Hepatocyte (in vitro differentiated cells): Measurements from ENCODE around the gene TULP4. TPM values are rescaled to one million over a fixed set of nuclear protein-coding genes. Genes with fewer than 3 reads are reported as not detected.
"Not testable (repeated sequence)": the region's sequence is repeated elsewhere in the genome, so short reads cannot be mapped to it uniquely, and the experiment has no call there.

Source experiments
- DNase-seq: peaks from one replicate; pipeline ENCODE4 v3.0.0-alpha.2; 2016; ENCODE audit warnings: low spot score
- H2AFZ ChIP-seq: fragments of 200-600 bp; sonication (generic); 2 replicates; pipeline ENCODE4 v1.6.0; 2016; ENCODE audit warnings: antibody characterized with exemption, mild to moderate bottlenecking
- H3K27ac ChIP-seq: fragments of 200-600 bp; sonication (generic); 2 replicates; pipeline ENCODE4 v1.5.1; 2016; ENCODE audit warnings: mild to moderate bottlenecking
- H3K27me3 ChIP-seq: fragments of 200-600 bp; sonication (generic); 2 replicates; pipeline ENCODE4 v1.6.1; 2016
- H3K36me3 ChIP-seq: fragments of 200-600 bp; sonication (generic); replicated peaks from 2 replicates; pipeline ENCODE4 v1.5.1; 2016; ENCODE audit warnings: low read depth; ENCODE audit not compliant: insufficient read depth
- H3K4me1 ChIP-seq: fragments of 200-600 bp; sonication (generic); 2 replicates; pipeline ENCODE4 v1.5.1; 2016; ENCODE audit warnings: mild to moderate bottlenecking, moderate library complexity; ENCODE audit not compliant: insufficient read depth
- H3K4me2 ChIP-seq: fragments of 200-600 bp; sonication (generic); 2 replicates; pipeline ENCODE4 v1.6.0; 2016
- H3K4me3 ChIP-seq: fragments of 200-600 bp; sonication (generic); 2 replicates; pipeline ENCODE4 v1.5.1; 2016; ENCODE audit warnings: mild to moderate bottlenecking
- H3K79me2 ChIP-seq: fragments of 200-600 bp; sonication (generic); 2 replicates; pipeline ENCODE4 v1.6.0; 2017; ENCODE audit warnings: mild to moderate bottlenecking
- H3K9me2 ChIP-seq: fragments of 200-600 bp; sonication (generic); replicated peaks from 2 replicates; pipeline ENCODE4 v1.6.0; 2017; ENCODE audit warnings: mild to moderate bottlenecking; ENCODE audit not compliant: insufficient read depth
- H3K9me3 ChIP-seq: fragments of 200-600 bp; sonication (generic); 2 replicates; pipeline ENCODE4 v1.5.1; 2016; ENCODE audit warnings: low read depth, mild to moderate bottlenecking
- H4K20me1 ChIP-seq: fragments of 200-600 bp; sonication (generic); 2 replicates; pipeline ENCODE4 v1.6.0; 2016; ENCODE audit warnings: mild to moderate bottlenecking; ENCODE audit not compliant: insufficient read depth, poor library complexity, severe bottlenecking
- EZH2 ChIP-seq: fragments of 200-600 bp; sonication (generic); IDR thresholded peaks from 2 replicates; pipeline ENCODE4 v1.6.1; 2016; ENCODE audit warnings: antibody characterized with exemption, mild to moderate bottlenecking, borderline replicate concordance
- EZH2phosphoT487 ChIP-seq: fragments of 200-600 bp; sonication (generic); IDR thresholded peaks from one replicate; pipeline ENCODE4 v1.6.1; 2018; ENCODE audit warnings: antibody characterized with exemption, mild to moderate bottlenecking, low read depth, moderate library complexity; ENCODE audit not compliant: unreplicated experiment, severe bottlenecking
- WGBS: methylation state at CpG from one replicate; pipeline ENCODE4 v1.1.6; 2016; ENCODE audit warnings: low lambda C conversion rate; ENCODE audit errors: missing lambda C conversion rate; 5-methylcytosine and 5-hydroxymethylcytosine counted together
- polyA plus RNA-seq: library from polyadenylated mRNA; unstranded; fragments of >200 nt; fragmentation: Nextera tagmentation; extraction: Ambion mirVana; gene quantifications from 2 replicates; pipeline ENCODE4 v1.2.1, GENCODE V29; 2016
- total RNA-seq: library from RNA; depleted of rRNA; stranded (reverse); fragments of >200 nt; gene quantifications from 2 replicates; pipeline ENCODE4 v1.2.3, GENCODE V29; 2014
- TF ChIP-seq, protein P1 (sequence below): fragments of 200-600 bp; sonication (generic); IDR thresholded peaks from 2 replicates; pipeline ENCODE4 v1.5.1; 2016; ENCODE audit warnings: antibody characterized with exemption, mild to moderate bottlenecking; ENCODE audit not compliant: poor library complexity

The TULP4 gene
- total and polyA plus RNA-seq, 2 experiments from 2014 or later, result 30.1 to 129 TPM

DNA sequence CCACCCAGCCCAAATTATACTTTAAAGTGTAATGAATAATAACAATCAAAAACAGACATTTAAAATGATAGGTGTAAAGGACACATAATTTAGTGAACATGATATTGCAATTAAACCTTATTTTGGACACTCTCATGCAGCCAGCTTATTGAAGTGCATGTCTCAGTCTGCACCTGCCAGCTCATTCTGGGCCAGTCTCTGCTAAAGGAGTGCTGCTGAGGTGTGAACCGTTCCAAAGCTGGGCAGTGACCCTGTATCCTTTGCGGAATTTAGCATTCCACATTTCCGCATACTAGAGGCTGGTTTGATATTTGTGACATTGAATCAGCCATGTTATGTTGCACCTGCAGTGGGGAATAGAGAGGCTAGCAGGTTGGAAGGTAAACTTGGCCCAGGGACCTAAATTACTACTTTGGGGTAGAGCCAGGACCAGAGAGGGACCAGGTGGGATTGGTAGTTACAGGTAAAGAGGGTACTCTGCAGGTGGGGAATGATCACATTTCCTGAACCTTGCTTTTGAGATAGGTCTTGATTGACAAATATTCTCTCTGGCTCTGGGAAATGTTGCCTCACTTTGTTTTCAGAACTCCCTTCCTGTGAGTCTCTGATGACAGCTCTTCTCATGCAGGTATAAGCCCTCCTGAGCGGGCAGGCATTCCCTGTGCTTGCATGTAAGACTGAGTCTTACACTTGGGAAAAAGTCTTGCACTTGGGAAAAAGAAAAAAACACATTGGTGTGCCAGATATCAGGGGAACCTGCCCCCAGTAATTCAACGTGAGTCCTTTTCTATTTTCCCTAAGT is 26.2 kb downstream of the TULP4 start:
- peak overlapping the region; percentile 43 for H3K27ac ChIP-seq
- no peak for DNase-seq
- H3K4me1 ChIP-seq, result peaks cover 7% of the 10 kb centered on the region
- H3K4me2 ChIP-seq, result no peak overlapping the region
- no peaks in the 10 kb centered on the region for H4K20me1 ChIP-seq
- no peaks in the 10 kb centered on the region for H3K9me3 ChIP-seq
- no peaks in the 10 kb centered on the region for H3K36me3 ChIP-seq
- H3K9me2 ChIP-seq, result no peaks in the 10 kb centered on the region
- TF ChIP-seq, protein P1, sequence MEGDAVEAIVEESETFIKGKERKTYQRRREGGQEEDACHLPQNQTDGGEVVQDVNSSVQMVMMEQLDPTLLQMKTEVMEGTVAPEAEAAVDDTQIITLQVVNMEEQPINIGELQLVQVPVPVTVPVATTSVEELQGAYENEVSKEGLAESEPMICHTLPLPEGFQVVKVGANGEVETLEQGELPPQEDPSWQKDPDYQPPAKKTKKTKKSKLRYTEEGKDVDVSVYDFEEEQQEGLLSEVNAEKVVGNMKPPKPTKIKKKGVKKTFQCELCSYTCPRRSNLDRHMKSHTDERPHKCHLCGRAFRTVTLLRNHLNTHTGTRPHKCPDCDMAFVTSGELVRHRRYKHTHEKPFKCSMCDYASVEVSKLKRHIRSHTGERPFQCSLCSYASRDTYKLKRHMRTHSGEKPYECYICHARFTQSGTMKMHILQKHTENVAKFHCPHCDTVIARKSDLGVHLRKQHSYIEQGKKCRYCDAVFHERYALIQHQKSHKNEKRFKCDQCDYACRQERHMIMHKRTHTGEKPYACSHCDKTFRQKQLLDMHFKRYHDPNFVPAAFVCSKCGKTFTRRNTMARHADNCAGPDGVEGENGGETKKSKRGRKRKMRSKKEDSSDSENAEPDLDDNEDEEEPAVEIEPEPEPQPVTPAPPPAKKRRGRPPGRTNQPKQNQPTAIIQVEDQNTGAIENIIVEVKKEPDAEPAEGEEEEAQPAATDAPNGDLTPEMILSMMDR, result no peak
- no peak for TF ChIP-seq EZH2
- no peak for TF ChIP-seq EZH2phosphoT487
- H3K4me3 ChIP-seq, result no peak overlapping the region
- H2AFZ ChIP-seq, result no peak overlapping the region
- 92% methylated on average over 5 of the region's 5 CpGs for WGBS
- peaks cover 69% of the 10 kb centered on the region for H3K79me2 ChIP-seq
- H3K27me3 ChIP-seq, result no peaks in the 10 kb centered on the region

DNA sequence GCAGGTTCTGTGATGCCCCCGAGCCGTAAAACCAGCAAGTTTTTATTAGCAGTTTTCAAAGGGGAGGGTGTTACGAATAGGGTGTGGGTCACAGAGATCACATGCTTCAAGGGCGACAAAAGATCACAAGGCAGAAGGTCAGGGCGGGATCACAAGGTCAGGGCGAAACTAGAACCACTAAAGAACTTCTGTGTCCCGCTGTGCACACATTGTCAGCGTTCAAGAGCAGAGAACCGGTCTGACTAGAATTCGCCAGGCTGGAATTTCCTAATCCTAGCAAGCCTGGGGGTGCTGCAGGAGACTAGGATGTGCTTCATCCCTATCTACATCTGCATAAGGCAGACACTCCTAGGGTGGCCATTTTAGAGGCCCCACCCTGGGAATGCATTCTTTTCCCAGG is 26.9 kb downstream of the TULP4 start:
- H3K27me3 ChIP-seq, H3K4me3 ChIP-seq, H2AFZ ChIP-seq, DNase-seq, H4K20me1 ChIP-seq, H3K36me3 ChIP-seq, H3K4me2 ChIP-seq, H3K9me2 ChIP-seq, H3K9me3 ChIP-seq, H3K4me1 ChIP-seq: not testable (repeated sequence)
- H3K27ac ChIP-seq, result peak overlapping the region; percentile 43
- 66% methylated on average over 10 of the region's 10 CpGs for WGBS
- peaks cover 63% of the 10 kb centered on the region for H3K79me2 ChIP-seq

DNA sequence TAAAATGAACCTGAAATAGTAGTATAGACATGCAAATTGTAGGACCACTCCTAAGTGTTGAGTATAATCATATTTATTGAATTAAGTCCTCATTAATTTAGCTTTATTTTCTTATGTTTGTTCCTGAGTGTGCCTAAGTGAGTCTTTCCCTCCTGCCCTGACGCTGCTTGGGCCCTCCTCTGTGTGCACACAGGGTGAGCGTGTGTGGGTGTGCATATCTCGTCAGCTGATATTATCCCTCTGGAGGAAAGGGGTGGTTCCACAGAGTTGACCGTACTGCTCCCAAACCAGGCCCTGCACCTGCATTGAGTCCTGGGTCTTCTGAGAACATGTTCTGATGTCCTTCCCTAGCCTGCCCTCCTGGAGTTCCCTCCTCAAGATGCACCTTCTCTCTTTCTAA is 28.0 kb downstream of the TULP4 start:
- H3K4me1 ChIP-seq, result peaks cover 7% of the 10 kb centered on the region
- no peaks in the 10 kb centered on the region for H3K9me3 ChIP-seq
- H3K79me2 ChIP-seq, result peaks cover 62% of the 10 kb centered on the region
- H3K4me3 ChIP-seq, result no peak overlapping the region
- DNase-seq, result no peak
- 87% methylated on average over 4 of the region's 4 CpGs for WGBS
- H3K27me3 ChIP-seq, result no peaks in the 10 kb centered on the region
- H3K36me3 ChIP-seq, result no peaks in the 10 kb centered on the region
- H4K20me1 ChIP-seq, result no peaks in the 10 kb centered on the region
- no peak overlapping the region for H3K4me2 ChIP-seq
- TF ChIP-seq, protein P1, result no peak
- TF ChIP-seq EZH2, result no peak
- no peak for TF ChIP-seq EZH2phosphoT487
- H2AFZ ChIP-seq, result no peak overlapping the region
- H3K27ac ChIP-seq, result no peak overlapping the region
- no peaks in the 10 kb centered on the region for H3K9me2 ChIP-seq

DNA sequence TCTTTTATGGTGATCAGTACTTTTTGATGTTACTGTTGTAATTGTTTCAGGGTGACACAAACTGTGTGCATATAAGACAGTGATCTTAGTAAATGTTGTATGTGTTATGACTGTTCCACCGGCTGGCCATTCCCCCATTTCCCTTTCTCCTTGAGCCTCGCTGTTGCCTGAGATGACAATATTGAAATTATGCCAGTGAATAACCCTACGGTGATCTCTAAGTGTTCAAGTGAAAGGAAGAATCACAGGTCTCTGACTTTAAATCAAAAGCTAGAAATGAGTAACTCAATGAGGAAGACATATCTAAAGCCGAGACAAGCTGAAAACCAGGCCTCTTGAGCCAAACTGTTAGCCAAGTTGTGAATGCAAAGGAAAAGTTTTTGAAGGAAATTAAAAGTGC is 32.3 kb downstream of the TULP4 start:
- Histone ChIP-seq H3K79me2 (peaks cover 59% of the 10 kb centered on the region), H3K36me3 (no peaks in the 10 kb centered on the region), H3K27me3 (no peaks in the 10 kb centered on the region), H2AFZ (no peak overlapping the region), H3K9me3 (peaks cover 8% of the 10 kb centered on the region), H3K4me3 (no peak overlapping the region), H3K4me2 (no peak overlapping the region), H3K9me2 (no peaks in the 10 kb centered on the region), H3K4me1 (no peaks in the 10 kb centered on the region), H4K20me1 (no peaks in the 10 kb centered on the region), H3K27ac (no peak overlapping the region)
- 90% methylated on average over 4 of the region's 4 CpGs for WGBS
- DNase-seq, result no peak
- TF ChIP-seq, protein P1, result no peak
- TF ChIP-seq EZH2 (no peak), EZH2phosphoT487 (no peak)

DNA sequence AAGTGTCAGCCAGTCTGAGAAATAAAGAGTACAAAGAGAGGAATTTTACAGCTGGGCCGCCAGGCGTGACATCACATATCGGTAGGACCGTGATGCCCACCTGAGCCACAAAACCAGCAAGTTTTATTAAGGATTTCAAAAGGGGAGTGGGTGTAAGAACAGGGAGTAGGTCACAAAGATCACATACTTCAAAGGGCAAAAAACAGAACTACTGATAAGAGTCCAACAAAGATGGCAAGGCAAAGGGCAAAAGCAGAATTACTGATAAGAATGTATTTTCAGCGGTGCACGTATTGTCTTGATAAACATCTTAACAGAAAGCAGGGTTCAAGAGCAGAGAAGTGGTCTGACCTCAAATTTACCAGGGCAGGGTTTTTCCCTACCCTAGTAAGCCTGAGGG is 33.2 kb downstream of the TULP4 start:
- H3K27ac ChIP-seq, H3K9me3 ChIP-seq, H3K9me2 ChIP-seq, H3K4me1 ChIP-seq, H4K20me1 ChIP-seq, H3K4me2 ChIP-seq, H3K36me3 ChIP-seq, H3K27me3 ChIP-seq, H3K4me3 ChIP-seq, DNase-seq, H2AFZ ChIP-seq: not testable (repeated sequence)
- whole genome bisulfite sequencing, result 86% methylated on average over 6 of the region's 6 CpGs
- peaks cover 53% of the 10 kb centered on the region for H3K79me2 ChIP-seq
